Activated CD8-positive, alpha-beta memory T cell treated with anti-CD3 and anti-CD28 coated beads for 36 hours (primary cell): ENCODE results near the gene MLF2. TPM values are rescaled to one million over a fixed set of nuclear protein-coding genes. Genes with fewer than 3 reads are reported as not detected.
"Not testable (repeated sequence)": the region's sequence is repeated elsewhere in the genome, so short reads cannot be mapped to it uniquely, and the experiment has no call there.

Experiments used
- CTCF ChIA-PET: fragments of 350-600 bp; sonication (Branson Sonifier 250); formaldehyde crosslinking; loops from one replicate; lab custom pipeline; 2021; ENCODE audit warnings: antibody characterized with exemption; lab: Charles Lee
- POLR2A ChIA-PET: fragments of 350-600 bp; sonication (Branson Sonifier 250); formaldehyde crosslinking; loops from one replicate; lab custom pipeline; 2021; ENCODE audit warnings: antibody characterized with exemption; lab: Charles Lee
- total RNA-seq, 2 experiments: library from RNA; stranded (reverse); gene quantifications; one replicate each; pipeline ENCODE4 v1.2.3, GENCODE V29; 2021

MLF2 gene
- total RNA-seq, 2 experiments from 2014 or later: 144 to 150 TPM

- CTCF ChIA-PET: interaction anchor here (0.8 to 2.4 kb wide), 14 partner anchors 29 to 148 kb away, joined by 3 to 19 read pairs (median 4); partner anchors contain the start of genes MLF2, SPSB2 and ZNF384
- POLR2A ChIA-PET: interaction anchor here (0.6 to 2.1 kb wide), 10 partner anchors 15 to 1212 kb away, joined by 3 to 52 read pairs (median 4); partner anchors contain the start of genes CDCA3, MLF2, USP5 and ZNF384
These were observed 28.5 kb downstream of the MLF2 start for GRCh38 chr12:6724409-6724797.

GRCh38 chr12:6723607-6724408, 29.1 kb downstream of the MLF2 start, which contains the start of gene COPS7A:
Gene COPS7A (plus strand): TSS chr12:6724046. CDS start chr12:6724657, 611 bp downstream.
- CTCF ChIA-PET: interaction anchor here (0.8 to 2.4 kb wide), 14 partner anchors 29 to 148 kb away, joined by 3 to 19 read pairs (median 4); partner anchors contain the start of genes MLF2, SPSB2 and ZNF384
- POLR2A ChIA-PET: interaction anchor here (0.6 to 2.1 kb wide), 14 partner anchors 15 to 253 kb away, joined by 3 to 52 read pairs (median 3); partner anchors contain the start of genes CDCA3, MLF2, SPSB2 and USP5

- ChIA-PET CTCF (interaction anchor here (0.7 to 2.4 kb wide), 5 partner anchors 34 to 103 kb away, joined by 4 to 12 read pairs (median 9); partner anchors contain the start of gene ZNF384), POLR2A (interaction anchor here (1.2 to 2.1 kb wide), 4 partner anchors 14 to 34 kb away, joined by 4 to 52 read pairs (median 18); partner anchors contain the start of genes MLF2 and ZNF384)
These were observed 30.1 kb downstream of the MLF2 start for GRCh38 chr12:6722863-6723262.

- CTCF ChIA-PET: no interaction called here
These were observed 36.0 kb downstream of the MLF2 start for GRCh38 chr12:6716874-6717437.

GRCh38 chr12:6716031-6716873, 36.7 kb downstream of the MLF2 start:
- CTCF ChIA-PET, POLR2A ChIA-PET: not testable (repeated sequence)

More at GRCh38 chr12:6716874-6717437, 36.0 kb downstream of the MLF2 start:
- POLR2A ChIA-PET: no interaction called here

GRCh38 chr12:6708960-6709394, 44.0 kb downstream of the MLF2 start:
- ChIA-PET POLR2A (interaction anchor here (0.5 to 1.3 kb wide), 3 partner anchors 15 to 145 kb away, joined by 3 to 8 read pairs (median 3); partner anchors contain the start of gene COPS7A), CTCF (no interaction called here)

GRCh38 chr12:6708351-6708750, 44.6 kb downstream of the MLF2 start:
- ChIA-PET CTCF (interaction anchor here (0.6 kb wide), 1 partner anchor 51 kb away, joined by 4 read pairs; no protein-coding TSS in a partner anchor), POLR2A (interaction anchor here (1.3 kb wide), 1 partner anchor 15 kb away, joined by 8 read pairs; the partner anchor contains the start of gene COPS7A)

GRCh38 chr12:6703631-6704030, 49.3 kb downstream of the MLF2 start:
- ChIA-PET CTCF (no interaction called here), POLR2A (no interaction called here)

GRCh38 chr12:6701078-6701768, 51.7 kb downstream of the MLF2 start:
- POLR2A ChIA-PET: interaction anchor here (1.2 kb wide), 1 partner anchor 12 kb away, joined by 3 read pairs; the partner anchor contains the start of gene ZNF384
- CTCF ChIA-PET: no interaction called here

- ChIA-PET POLR2A (interaction anchor here (1.2 kb wide), 1 partner anchor 11 kb away, joined by 3 read pairs; the partner anchor contains the start of gene ZNF384), CTCF (no interaction called here)
These were observed 52.3 kb downstream of the MLF2 start, which contains the start of gene PIANP for GRCh38 chr12:6700646-6701051. Gene PIANP (minus strand): TSS chr12:6700815. CDS start chr12:6698061, 2,754 bp downstream.

- POLR2A ChIA-PET: interaction anchor here (0.5 to 0.6 kb wide), 2 partner anchors 128 to 354 kb away, joined by 3 read pairs; partner anchors contain the start of gene P3H3
- CTCF ChIA-PET: interaction anchor here (0.6 to 1.0 kb wide), 4 partner anchors 10 to 79 kb away, joined by 3 to 4 read pairs (median 3); no protein-coding TSS in a partner anchor
These were observed 52.8 kb downstream of the MLF2 start for GRCh38 chr12:6699989-6700645.

GRCh38 chr12:6699259-6699988, 53.5 kb downstream of the MLF2 start:
- ChIA-PET CTCF (interaction anchor here (0.6 to 1.0 kb wide), 4 partner anchors 10 to 78 kb away, joined by 3 to 4 read pairs (median 3); no protein-coding TSS in a partner anchor), POLR2A (interaction anchor here (0.5 to 0.9 kb wide), 3 partner anchors 10 to 353 kb away, joined by 3 to 4 read pairs (median 3); partner anchors contain the start of genes P3H3 and ZNF384)

- ChIA-PET CTCF (no interaction called here), POLR2A (interaction anchor here (0.9 kb wide), 1 partner anchor 9 kb away, joined by 4 read pairs; the partner anchor contains the start of gene ZNF384)
These were observed 54.4 kb downstream of the MLF2 start for GRCh38 chr12:6698352-6699046.
